ENCODE data around the gene COL28A1.

GRCh38 chr7:7581531-7582179 lies 46.0 kb upstream of the COL28A1 start:
- TF ChIP-seq CTCF (IDR thresholded peaks at IDR 0.05; ENCODE audit: low read depth, low read length, poor library complexity, severe bottlenecking), result no peak
- TF ChIP-seq EZH2phosphoT487 (IDR thresholded peaks at IDR 0.05; ENCODE audit: borderline replicate concordance, low read length), result no peak

Measured in DOHH2 (cell line).